Lower leg skin (tissue), 3 donors: Measurements from ENCODE around the gene TRAPPC2L.

Experiments
- CTCF ChIP-seq, 3 donors: fragments of 450-650 bp; IDR thresholded peaks; one replicate each; pipeline ENCODE4 v1.5.1; 2016; ENCODE audit warnings: antibody characterized with exemption in 3 of 3, mild to moderate bottlenecking in 3 of 3, moderate library complexity in 2 of 3
- POLR2A ChIP-seq, 2 donors: fragments of 450-650 bp; IDR thresholded peaks; one replicate each; pipeline ENCODE4 v1.6.1; 2016 to 2017; ENCODE audit warnings: antibody characterized with exemption in 2 of 2, mild to moderate bottlenecking in 1 of 2, moderate library complexity in 1 of 2

- no peak for TF ChIP-seq CTCF (IDR thresholded peaks at IDR 0.05)
- no peak for TF ChIP-seq POLR2A (IDR thresholded peaks at IDR 0.05)
These were observed 17.8 kb upstream of the TRAPPC2L start for GRCh38 chr16:88839026-88839529.
